Heart left ventricle (tissue), 13 donors: Measurements from ENCODE around the gene MXI1.

ENCODE experiments used
- POLR2A ChIP-seq, 2 donors: fragments of 450-650 bp; IDR thresholded peaks; one replicate each; pipeline ENCODE4 v1.6.1; 2017; ENCODE audit warnings: antibody characterized with exemption in 2 of 2, mild to moderate bottlenecking in 2 of 2, moderate library complexity in 2 of 2
- TF ChIP-seq, protein P1 (sequence below), 12 donors: fragments of 200-600 bp; sonication (generic) in 4 of 12; IDR thresholded peaks; one replicate each; pipeline versions ENCODE4 v1.5.0 to v1.8.0; 2018 to 2022; ENCODE audit warnings: antibody characterized with exemption in 12 of 12, mild to moderate bottlenecking in 5 of 12
- donor health status: ischemic (EF 13 %, LVEDD 7.1; RV severe dilation, severe dysfunction).
- donor health status: DM: no; HTN: yes; CAD: no.
- donor health status: DM: no; HTN: no; CAD: no.
- donor health status: ischemic (EF 25% LVEDD 6.9; RV normal size, moderate dysfunction).
- donor health status: ischemic (EF 25% LVEDD 5.7; RV mildly dilated, moderate dysfunction).
- donor health status: ischemic (EF 35%, LVEDD 5.7; RV mildly dilated, moderate dysfunction).
- donor health status: nonischemic (EF 11% LVEDD 7.7; RV severe dilation, severe dysfunction).
- donor health status: DM: yes; HTN: yes; CAD: no.
- donor health status: PGD.
- donor health status: ischemic (EF 29% LVEDD 5.4; RV normal size, mild dysfunction).
- donor health status: nonischemic (EF 23%, LVEDD 6.1; RV moderate dilation, normal function).

DNA sequence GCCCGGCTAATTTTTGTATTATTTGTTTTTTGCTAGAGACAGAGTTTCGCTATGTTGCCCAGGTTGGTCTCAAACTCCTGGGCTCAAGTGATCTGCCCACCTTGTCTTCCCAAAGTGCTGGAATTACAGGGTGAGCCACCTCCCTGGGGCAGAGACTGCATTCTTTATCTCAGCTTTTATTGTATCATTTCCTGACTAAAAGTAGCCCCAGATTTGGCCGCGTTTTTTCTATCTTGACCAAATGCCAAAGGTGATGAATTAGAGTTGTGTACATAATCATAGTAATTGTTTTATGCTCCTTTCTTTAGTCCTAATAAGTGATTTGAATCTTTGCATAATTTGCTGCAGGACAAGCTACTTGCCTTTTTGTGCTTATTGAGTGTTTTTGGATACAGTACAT lies 100.4 kb downstream of the MXI1 start:
- TF ChIP-seq, protein P1, sequence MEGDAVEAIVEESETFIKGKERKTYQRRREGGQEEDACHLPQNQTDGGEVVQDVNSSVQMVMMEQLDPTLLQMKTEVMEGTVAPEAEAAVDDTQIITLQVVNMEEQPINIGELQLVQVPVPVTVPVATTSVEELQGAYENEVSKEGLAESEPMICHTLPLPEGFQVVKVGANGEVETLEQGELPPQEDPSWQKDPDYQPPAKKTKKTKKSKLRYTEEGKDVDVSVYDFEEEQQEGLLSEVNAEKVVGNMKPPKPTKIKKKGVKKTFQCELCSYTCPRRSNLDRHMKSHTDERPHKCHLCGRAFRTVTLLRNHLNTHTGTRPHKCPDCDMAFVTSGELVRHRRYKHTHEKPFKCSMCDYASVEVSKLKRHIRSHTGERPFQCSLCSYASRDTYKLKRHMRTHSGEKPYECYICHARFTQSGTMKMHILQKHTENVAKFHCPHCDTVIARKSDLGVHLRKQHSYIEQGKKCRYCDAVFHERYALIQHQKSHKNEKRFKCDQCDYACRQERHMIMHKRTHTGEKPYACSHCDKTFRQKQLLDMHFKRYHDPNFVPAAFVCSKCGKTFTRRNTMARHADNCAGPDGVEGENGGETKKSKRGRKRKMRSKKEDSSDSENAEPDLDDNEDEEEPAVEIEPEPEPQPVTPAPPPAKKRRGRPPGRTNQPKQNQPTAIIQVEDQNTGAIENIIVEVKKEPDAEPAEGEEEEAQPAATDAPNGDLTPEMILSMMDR (IDR thresholded peaks at IDR 0.05) = no peak
- TF ChIP-seq POLR2A (IDR thresholded peaks at IDR 0.05) = no peak
